ENCODE measurements around the gene COQ8B. TPM values are rescaled to one million over a fixed set of nuclear protein-coding genes. Genes with fewer than 3 reads are reported as not detected.
A peak's percentile ranks its signal among the peaks of the same experiment; 100 is the strongest.

COQ8B gene
- total and polyA plus RNA-seq, 5 donors from 2014 or later = 10.6 to 32.4 (median 14.7) TPM

DNA sequence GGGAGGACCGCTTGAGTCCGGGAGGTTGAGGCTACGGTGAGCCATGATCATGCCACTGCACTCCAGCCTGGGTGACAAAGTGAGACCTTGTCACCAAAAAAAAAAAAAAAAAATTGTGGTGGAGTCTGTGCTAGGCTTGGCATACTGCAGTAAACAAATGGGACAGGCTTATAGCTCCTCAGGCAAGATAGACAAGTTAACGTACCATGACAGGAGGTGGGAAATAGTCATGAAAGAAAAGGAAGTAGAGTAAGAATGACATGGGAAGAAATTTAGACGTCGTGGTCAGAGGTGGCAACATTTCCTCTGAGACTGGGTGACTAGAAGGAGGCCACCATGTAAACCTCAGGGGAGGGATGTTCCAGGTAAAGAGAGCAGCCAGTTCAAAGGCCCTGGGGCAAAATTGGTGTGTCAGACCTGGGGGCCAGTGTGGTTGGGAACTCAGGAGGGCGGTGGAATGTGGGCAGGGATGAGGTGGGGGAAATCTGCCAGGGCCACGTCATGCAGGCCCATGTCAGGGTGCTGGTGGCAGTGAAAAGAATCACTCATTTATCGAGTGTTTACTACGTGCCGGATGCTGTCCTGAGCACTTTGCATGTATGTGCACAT, 39.9 kb upstream of the COQ8B start:
- ATAC-seq (ENCODE audit: low read depth in 2 of 2) = no peak
- Histone ChIP-seq H3K4me3 (ENCODE audit: low read depth, low read length) (peak overlapping the region; percentile 4), H3K27ac (ENCODE audit: insufficient read depth, low read length, poor library complexity, severe bottlenecking) (no peak overlapping the region), H3K36me3 (ENCODE audit: control insufficient read depth, insufficient read depth, low read length) (peaks cover 49% of the 10 kb centered on the region), H3K9me3 (ENCODE audit: control insufficient read depth in 2 of 2, low read length in 2 of 2) (no peaks in the 10 kb centered on the region), H3K4me1 (ENCODE audit: control insufficient read depth, insufficient read depth, low read length, poor library complexity, severe bottlenecking) (peaks cover 57% of the 10 kb centered on the region), H3K27me3 (ENCODE audit: control insufficient read depth, insufficient read depth, low read length) (no peaks in the 10 kb centered on the region)
- H3K27me3 Mint-ChIP-seq = no peaks in the 10 kb centered on the region
- H3K9me3 Mint-ChIP-seq = no peaks in the 10 kb centered on the region
- peaks cover 16 to 65% (median 35%) of the 10 kb centered on the region in 4 donors for H3K4me1 Mint-ChIP-seq
- peak overlapping the region in 3 of 4 donors; percentile 59 to 88 (median 70) for H3K4me3 Mint-ChIP-seq
- peak overlapping the region in 2 of 3 donors; percentile 62 to 88 for H3K27ac Mint-ChIP-seq
- H3K36me3 Mint-ChIP-seq = peaks cover 39% of the 10 kb centered on the region
- no peak for DNase-seq

- Histone ChIP-seq H3K27me3 (ENCODE audit: control insufficient read depth, insufficient read depth, low read length) (no peaks in the 10 kb centered on the region), H3K4me1 (ENCODE audit: control insufficient read depth, insufficient read depth, low read length, poor library complexity, severe bottlenecking) (peaks cover 63% of the 10 kb centered on the region), H3K9me3 (ENCODE audit: control insufficient read depth in 2 of 2, low read length in 2 of 2) (no peaks in the 10 kb centered on the region), H3K4me3 (ENCODE audit: low read depth, low read length) (peak overlapping the region; percentile 81), H3K27ac (ENCODE audit: insufficient read depth, low read length, poor library complexity, severe bottlenecking) (no peak overlapping the region), H3K36me3 (ENCODE audit: control insufficient read depth, insufficient read depth, low read length) (peaks cover 41% of the 10 kb centered on the region)
- Mint-ChIP-seq H3K4me3 (peak overlapping the region; percentile 70 to 91 (median 86)), H3K36me3 (peaks cover 35% of the 10 kb centered on the region), H3K4me1 (peaks cover 16 to 69% (median 35%) of the 10 kb centered on the region in 4 donors), H3K27ac (peak overlapping the region; percentile 62 to 80 (median 67)), H3K27me3 (no peaks in the 10 kb centered on the region), H3K9me3 (no peaks in the 10 kb centered on the region)
- no peak for ATAC-seq (ENCODE audit: low read depth in 2 of 2)
- DNase-seq = no peak
Measured at GRCh38 chr19:40755791-40756190, 39.1 kb upstream of the COQ8B start.

GRCh38 chr19:40755248-40755624, 38.5 kb upstream of the COQ8B start:
- H3K27me3 ChIP-seq (ENCODE audit: control insufficient read depth, insufficient read depth, low read length) = no peaks in the 10 kb centered on the region
- ATAC-seq (ENCODE audit: low read depth in 2 of 2) (no peak), DNase-seq (no peak)
- peak overlapping the region; percentile 81 for H3K4me3 ChIP-seq (ENCODE audit: low read depth, low read length)
- Mint-ChIP-seq H3K27ac (peak overlapping the region in 2 of 3 donors; percentile 62 to 67), H3K9me3 (no peaks in the 10 kb centered on the region), H3K36me3 (peaks cover 31% of the 10 kb centered on the region), H3K4me3 (peak overlapping the region; percentile 82 to 96 (median 91)), H3K27me3 (no peaks in the 10 kb centered on the region), H3K4me1 (peaks cover 16 to 68% (median 36%) of the 10 kb centered on the region in 4 donors)
- H3K9me3 ChIP-seq (ENCODE audit: control insufficient read depth in 2 of 2, low read length in 2 of 2) = no peaks in the 10 kb centered on the region
- peaks cover 35% of the 10 kb centered on the region for H3K36me3 ChIP-seq (ENCODE audit: control insufficient read depth, insufficient read depth, low read length)
- peak overlapping the region; percentile 52 for H3K27ac ChIP-seq (ENCODE audit: insufficient read depth, low read length, poor library complexity, severe bottlenecking)
- H3K4me1 ChIP-seq (ENCODE audit: control insufficient read depth, insufficient read depth, low read length, poor library complexity, severe bottlenecking) = peaks cover 63% of the 10 kb centered on the region

DNA sequence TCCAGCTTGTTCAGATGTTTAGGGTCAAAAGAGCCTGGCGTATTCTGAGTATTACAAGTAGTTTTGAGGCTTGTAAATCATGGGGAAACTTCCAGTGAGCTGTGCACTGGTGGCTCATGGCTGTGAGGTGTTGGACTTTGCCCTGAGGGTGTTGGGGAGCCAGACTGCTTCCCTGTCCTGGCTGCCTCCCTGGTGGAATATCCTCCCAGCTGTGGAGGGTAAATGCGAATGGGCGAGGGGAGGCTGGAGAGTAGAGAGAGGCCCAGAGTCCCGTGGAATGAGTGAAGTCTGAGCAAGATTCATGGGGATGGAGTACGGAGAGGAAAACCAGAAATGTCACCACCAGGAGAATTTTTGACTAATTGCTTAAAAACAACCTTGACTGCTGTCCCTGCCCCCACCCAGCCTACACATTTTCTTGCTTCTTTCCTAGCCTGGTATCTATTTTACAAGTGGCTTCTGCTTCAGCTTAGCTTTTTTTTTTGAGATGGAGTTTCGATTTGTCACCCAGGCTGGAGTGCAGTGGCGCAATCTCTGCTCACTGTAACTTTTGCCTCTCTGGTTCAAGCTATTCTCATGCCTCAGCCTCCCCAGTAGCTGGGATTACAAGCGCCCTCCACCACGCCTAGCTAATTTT, 38.0 kb upstream of the COQ8B start:
- peak in 2 of 3 donors; percentile 8 to 64 for DNase-seq
- no peaks in the 10 kb centered on the region for H3K27me3 Mint-ChIP-seq
- H3K9me3 Mint-ChIP-seq = no peaks in the 10 kb centered on the region
- H3K27me3 ChIP-seq (ENCODE audit: control insufficient read depth, insufficient read depth, low read length) = no peaks in the 10 kb centered on the region
- ATAC-seq (ENCODE audit: low read depth in 2 of 2) = no peak
- H3K4me3 ChIP-seq (ENCODE audit: low read depth, low read length) = peak overlapping the region; percentile 81
- peaks cover 14 to 70% (median 38%) of the 10 kb centered on the region in 4 donors for H3K4me1 Mint-ChIP-seq
- H3K36me3 ChIP-seq (ENCODE audit: control insufficient read depth, insufficient read depth, low read length) = peaks cover 30% of the 10 kb centered on the region
- H3K27ac Mint-ChIP-seq = peak overlapping the region; percentile 62 to 96 (median 88)
- no peaks in the 10 kb centered on the region for H3K9me3 ChIP-seq (ENCODE audit: control insufficient read depth in 2 of 2, low read length in 2 of 2)
- peak overlapping the region; percentile 82 to 96 (median 91) for H3K4me3 Mint-ChIP-seq
- peaks cover 68% of the 10 kb centered on the region for H3K4me1 ChIP-seq (ENCODE audit: control insufficient read depth, insufficient read depth, low read length, poor library complexity, severe bottlenecking)
- H3K27ac ChIP-seq (ENCODE audit: insufficient read depth, low read length, poor library complexity, severe bottlenecking) = peak overlapping the region; percentile 52
- peaks cover 27% of the 10 kb centered on the region for H3K36me3 Mint-ChIP-seq

DNA sequence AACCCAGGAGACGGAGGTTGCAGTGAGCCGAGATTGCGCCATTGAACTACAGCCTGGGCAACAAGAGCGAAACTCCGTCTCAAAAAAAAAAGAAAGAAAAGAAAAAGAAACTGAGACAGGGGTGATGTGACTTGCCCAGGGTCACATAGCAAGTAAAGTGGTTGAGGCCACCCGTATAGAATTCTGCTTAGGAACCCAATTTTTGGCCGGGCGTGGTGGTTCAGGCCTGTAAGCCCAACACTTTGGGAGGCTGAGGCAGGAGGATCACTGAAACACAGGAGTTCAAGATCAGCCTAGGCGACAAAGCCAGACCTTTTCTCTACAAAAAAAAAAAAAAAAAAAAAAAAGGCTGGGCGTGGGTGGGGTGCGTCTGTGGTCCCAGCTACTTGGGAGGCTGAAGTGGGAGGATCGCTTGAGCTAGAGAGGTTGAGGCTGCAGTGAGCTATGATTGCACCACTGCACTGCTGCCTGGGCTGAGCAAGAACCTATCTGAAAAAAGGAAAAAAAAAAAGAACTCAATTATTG, 35.6 kb upstream of the COQ8B start:
- Mint-ChIP-seq H3K4me1 (peaks cover 11 to 65% (median 35%) of the 10 kb centered on the region in 4 donors), H3K4me3 (peak overlapping the region; percentile 89 to 99 (median 98)), H3K27ac (peak overlapping the region; percentile 91 to 99 (median 98)), H3K36me3 (peaks cover 20% of the 10 kb centered on the region), H3K9me3 (no peaks in the 10 kb centered on the region), H3K27me3 (no peaks in the 10 kb centered on the region)
- Histone ChIP-seq H3K4me3 (ENCODE audit: low read depth, low read length) (peak overlapping the region; percentile 98), H3K9me3 (ENCODE audit: control insufficient read depth in 2 of 2, low read length in 2 of 2) (no peaks in the 10 kb centered on the region), H3K27me3 (ENCODE audit: control insufficient read depth, insufficient read depth, low read length) (no peaks in the 10 kb centered on the region), H3K4me1 (ENCODE audit: control insufficient read depth, insufficient read depth, low read length, poor library complexity, severe bottlenecking) (peaks cover 71% of the 10 kb centered on the region), H3K27ac (ENCODE audit: insufficient read depth, low read length, poor library complexity, severe bottlenecking) (peak overlapping the region; percentile 93), H3K36me3 (ENCODE audit: control insufficient read depth, insufficient read depth, low read length) (peaks cover 13% of the 10 kb centered on the region)
- DNase-seq = peak in 1 of 3 donors; percentile 33
- ATAC-seq (ENCODE audit: low read depth in 2 of 2) = no peak

DNA sequence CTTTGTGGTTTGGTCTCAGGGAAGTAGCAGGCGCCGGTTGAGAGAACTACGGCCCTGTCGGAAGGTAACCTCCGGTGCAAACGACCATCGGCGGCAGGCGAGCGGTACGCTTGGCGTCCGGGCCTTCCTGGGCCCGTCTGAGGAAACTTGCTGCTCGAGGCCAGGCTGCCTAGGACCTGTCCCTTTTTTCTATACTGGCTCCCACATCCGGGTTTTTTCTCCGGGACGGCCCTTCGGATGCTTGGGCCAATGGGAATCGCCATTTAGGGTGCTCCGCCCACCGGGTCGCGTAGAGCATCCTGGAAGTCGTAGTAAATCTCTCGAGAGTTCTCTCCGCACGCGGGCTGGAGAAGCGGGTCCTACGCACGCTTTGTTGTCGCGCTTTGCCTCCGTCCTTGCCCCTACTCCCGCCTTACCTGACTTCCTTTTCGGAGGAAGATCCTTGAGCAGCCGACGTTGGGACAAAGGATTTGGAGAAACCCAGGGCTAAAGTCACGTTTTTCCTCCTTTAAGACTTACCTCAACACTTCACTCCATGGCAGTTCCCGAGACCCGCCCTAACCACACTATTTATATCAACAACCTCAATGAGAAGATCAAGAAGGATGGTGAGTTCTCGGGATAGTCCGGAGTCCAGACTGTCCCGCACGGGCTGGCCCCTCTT, 34.3 kb upstream of the COQ8B start, which contains the start of gene SNRPA:
SNRPA (plus strand) TSS at position 330 of the 664 bp plus-strand sequence; CDS start at position 536, 206 bp downstream.
- DNase-seq = peak; percentile 94 to 99 (median 99)
- no peaks in the 10 kb centered on the region for H3K9me3 Mint-ChIP-seq
- H3K27me3 ChIP-seq (ENCODE audit: control insufficient read depth, insufficient read depth, low read length) = no peaks in the 10 kb centered on the region
- H3K27me3 Mint-ChIP-seq = no peaks in the 10 kb centered on the region
- peak within 1 kb of the TSS; percentile 93 for H3K27ac ChIP-seq (ENCODE audit: insufficient read depth, low read length, poor library complexity, severe bottlenecking)
- peaks cover 58% of the 10 kb centered on the region for H3K4me1 ChIP-seq (ENCODE audit: control insufficient read depth, insufficient read depth, low read length, poor library complexity, severe bottlenecking)
- H3K4me1 Mint-ChIP-seq = peaks cover 4 to 52% (median 28%) of the 10 kb centered on the region in 4 donors
- H3K36me3 ChIP-seq (ENCODE audit: control insufficient read depth, insufficient read depth, low read length) = peaks cover 2% of the 10 kb centered on the region
- ATAC-seq (ENCODE audit: low read depth in 2 of 2) = peak; percentile 65
- H3K4me3 Mint-ChIP-seq = peak within 1 kb of the TSS; percentile 89 to 99 (median 98)
- peaks cover 13% of the 10 kb centered on the region for H3K36me3 Mint-ChIP-seq
- H3K9me3 ChIP-seq (ENCODE audit: control insufficient read depth in 2 of 2, low read length in 2 of 2) = no peaks in the 10 kb centered on the region
- H3K27ac Mint-ChIP-seq = peak within 1 kb of the TSS; percentile 98 to 99 (median 99)
- peak within 1 kb of the TSS; percentile 98 for H3K4me3 ChIP-seq (ENCODE audit: low read depth, low read length)

GRCh38 chr19:40750058-40750873, 33.6 kb upstream of the COQ8B start, which contains the start of gene ACTMAP:
TSS of gene ACTMAP (minus strand) at chr19:40750477. CDS start at chr19:40749803, 674 bp downstream.
- Mint-ChIP-seq H3K27me3 (no peaks in the 10 kb centered on the region), H3K27ac (peak within 1 kb of the TSS; percentile 98 to 99 (median 99)), H3K4me1 (peaks cover 4 to 45% (median 24%) of the 10 kb centered on the region in 4 donors), H3K4me3 (peak within 1 kb of the TSS; percentile 89 to 99 (median 98)), H3K9me3 (no peaks in the 10 kb centered on the region), H3K36me3 (peaks cover 13% of the 10 kb centered on the region)
- Histone ChIP-seq H3K4me3 (ENCODE audit: low read depth, low read length) (peak within 1 kb of the TSS; percentile 98), H3K4me1 (ENCODE audit: control insufficient read depth, insufficient read depth, low read length, poor library complexity, severe bottlenecking) (peaks cover 51% of the 10 kb centered on the region), H3K27me3 (ENCODE audit: control insufficient read depth, insufficient read depth, low read length) (no peaks in the 10 kb centered on the region), H3K27ac (ENCODE audit: insufficient read depth, low read length, poor library complexity, severe bottlenecking) (peak within 1 kb of the TSS; percentile 93), H3K9me3 (ENCODE audit: control insufficient read depth in 2 of 2, low read length in 2 of 2) (no peaks in the 10 kb centered on the region), H3K36me3 (ENCODE audit: control insufficient read depth, insufficient read depth, low read length) (no peaks in the 10 kb centered on the region)
- DNase-seq = peak; percentile 99 to 100 (median 100)
- peak; percentile 90 to 92 for ATAC-seq (ENCODE audit: low read depth in 2 of 2)
